Airway epithelial cell (primary cell): Measurements from ENCODE around the gene RABL3. TPM values are rescaled to one million over a fixed set of nuclear protein-coding genes. Genes with fewer than 3 reads are reported as not detected.

Experiments
- total RNA-seq: library from RNA; depleted of rRNA; stranded (reverse); fragments of >200 nt; gene quantifications from 2 replicates; pipeline ENCODE4 v1.2.3, GENCODE V29; 2015

RABL3 gene
- total RNA-seq: 7.2 and 13.2 TPM in 2 replicates

DNA sequence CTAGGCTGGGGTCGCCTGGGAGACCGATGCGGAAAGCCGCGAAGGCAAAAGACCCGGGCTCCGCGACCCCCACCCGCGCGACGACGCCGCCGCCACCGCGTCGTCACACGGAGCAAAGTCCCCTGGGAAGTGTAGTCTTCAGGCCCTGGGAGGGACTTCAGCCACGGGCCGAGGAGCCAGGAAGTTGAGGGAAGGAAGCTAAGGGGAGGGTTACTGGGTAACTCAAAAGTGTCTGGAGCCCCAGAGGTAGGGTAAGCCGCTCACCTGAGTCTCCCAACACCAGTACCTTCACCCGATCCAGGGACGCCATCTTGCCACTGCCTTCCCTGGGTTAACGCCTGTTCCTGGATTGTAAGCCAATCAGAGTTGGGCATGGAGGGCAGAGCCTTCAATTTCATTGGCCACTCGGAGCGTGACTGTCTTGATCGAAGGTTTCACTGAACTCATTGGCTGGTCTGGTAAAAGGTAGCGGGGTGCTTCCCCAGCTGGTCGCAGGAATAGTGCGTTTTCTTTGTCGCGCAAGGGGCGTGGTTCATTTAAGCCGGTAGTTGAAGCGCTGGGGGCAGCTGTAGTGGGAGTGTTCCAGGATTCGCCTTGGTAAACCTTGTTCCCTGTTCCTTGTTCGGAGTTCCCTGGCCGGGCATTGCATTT is at the start of gene RABL3, which contains the start of gene GTF2E1:
Gene RABL3 (minus strand): TSS at position 319 of the 651 bp plus-strand sequence. CDS start 9 bp downstream, at position 310.
Gene GTF2E1 (plus strand): TSS at position 547 of the 651 bp plus-strand sequence. CDS start 7,809 bp downstream, outside the sequence.

GRCh38 chr3:120682095-120682681 is 60.1 kb downstream of the RABL3 start, which contains the start of gene HGD:
HGD (minus strand) TSS chr3:120682239; CDS start chr3:120682111, 128 bp downstream.

Other genes with a start within 250 kb of the RABL3 start
- 152 and 271 TPM in 2 replicates for gene NDUFB4, start 146.2 kb downstream of the RABL3 start, total RNA-seq
- 0.05 TPM in 1 of 2 replicates, not detected in the other for gene HGD, start 60.3 kb downstream of the RABL3 start, total RNA-seq
- gene GTF2E1, start 228 bp upstream of the RABL3 start, total RNA-seq: 12.8 and 13.8 TPM in 2 replicates
- gene STXBP5L, start 165.7 kb upstream of the RABL3 start, total RNA-seq: not detected in 2 replicates